22Rv1 (cell line): ENCODE results near the gene RAET1E.

ENCODE experiments used
- ZFX ChIP-seq: fragments of 450-650 bp; IDR thresholded peaks from 2 replicates; pipeline ENCODE4 v1.6.1; 2017; ENCODE audit warnings: antibody characterized with exemption, borderline replicate concordance
- TF ChIP-seq, protein P1 (sequence below): fragments of 450-650 bp; IDR thresholded peaks from 2 replicates; pipeline ENCODE4 v1.5.1; 2017; ENCODE audit warnings: mild to moderate bottlenecking

DNA sequence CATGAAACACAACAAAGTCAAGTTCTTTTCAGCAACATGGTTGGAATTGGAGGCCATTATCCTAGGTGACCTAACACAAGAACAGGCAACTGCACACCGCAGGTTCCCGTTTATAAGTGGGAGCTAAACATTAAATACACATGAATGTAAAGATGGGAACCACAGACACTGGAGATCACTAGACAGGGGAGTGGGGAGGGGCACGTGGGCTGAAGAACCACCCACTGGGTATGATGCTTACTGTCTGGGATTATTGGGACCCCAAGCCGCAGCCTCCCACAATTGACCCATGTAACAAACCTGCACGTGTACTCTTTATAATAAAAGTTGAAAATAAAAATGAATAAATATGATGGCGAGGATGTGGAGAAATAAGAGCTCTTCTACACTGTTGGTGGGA, 33.6 kb upstream of the RAET1E start:
- TF ChIP-seq, protein P1, sequence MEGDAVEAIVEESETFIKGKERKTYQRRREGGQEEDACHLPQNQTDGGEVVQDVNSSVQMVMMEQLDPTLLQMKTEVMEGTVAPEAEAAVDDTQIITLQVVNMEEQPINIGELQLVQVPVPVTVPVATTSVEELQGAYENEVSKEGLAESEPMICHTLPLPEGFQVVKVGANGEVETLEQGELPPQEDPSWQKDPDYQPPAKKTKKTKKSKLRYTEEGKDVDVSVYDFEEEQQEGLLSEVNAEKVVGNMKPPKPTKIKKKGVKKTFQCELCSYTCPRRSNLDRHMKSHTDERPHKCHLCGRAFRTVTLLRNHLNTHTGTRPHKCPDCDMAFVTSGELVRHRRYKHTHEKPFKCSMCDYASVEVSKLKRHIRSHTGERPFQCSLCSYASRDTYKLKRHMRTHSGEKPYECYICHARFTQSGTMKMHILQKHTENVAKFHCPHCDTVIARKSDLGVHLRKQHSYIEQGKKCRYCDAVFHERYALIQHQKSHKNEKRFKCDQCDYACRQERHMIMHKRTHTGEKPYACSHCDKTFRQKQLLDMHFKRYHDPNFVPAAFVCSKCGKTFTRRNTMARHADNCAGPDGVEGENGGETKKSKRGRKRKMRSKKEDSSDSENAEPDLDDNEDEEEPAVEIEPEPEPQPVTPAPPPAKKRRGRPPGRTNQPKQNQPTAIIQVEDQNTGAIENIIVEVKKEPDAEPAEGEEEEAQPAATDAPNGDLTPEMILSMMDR, result no peak
- TF ChIP-seq ZFX, result no peak
